GM15510 (cell line): ENCODE measurements around the gene PHYHD1.

Experiments used
- POLR2A ChIP-seq: IDR thresholded peaks from 3 replicates; pipeline ENCODE4 v1.6.1; 2011; ENCODE audit warnings: borderline replicate concordance; ENCODE audit not compliant: insufficient read length; ENCODE audit errors: extremely low read depth

Gene PHYHD1

DNA sequence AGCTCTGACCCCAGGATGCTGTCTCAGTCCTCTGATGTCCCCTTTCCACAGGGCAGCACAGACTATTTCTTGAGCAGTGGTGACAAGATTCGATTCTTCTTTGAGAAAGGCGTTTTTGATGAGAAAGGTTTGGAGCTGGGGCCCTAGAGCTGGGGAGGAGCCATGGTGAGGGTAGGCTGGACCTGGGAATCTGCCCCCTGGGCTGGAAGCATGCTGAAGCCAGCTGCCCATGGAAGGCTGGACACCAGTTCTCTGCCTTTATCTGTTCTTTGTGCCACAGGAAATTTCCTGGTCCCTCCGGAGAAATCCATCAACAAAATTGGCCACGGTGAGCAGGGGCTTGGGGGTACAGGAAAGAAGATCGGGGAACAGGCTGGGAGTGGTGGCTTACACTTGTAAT, 12.9 kb downstream of the PHYHD1 start:
- no peak for TF ChIP-seq POLR2A

DNA sequence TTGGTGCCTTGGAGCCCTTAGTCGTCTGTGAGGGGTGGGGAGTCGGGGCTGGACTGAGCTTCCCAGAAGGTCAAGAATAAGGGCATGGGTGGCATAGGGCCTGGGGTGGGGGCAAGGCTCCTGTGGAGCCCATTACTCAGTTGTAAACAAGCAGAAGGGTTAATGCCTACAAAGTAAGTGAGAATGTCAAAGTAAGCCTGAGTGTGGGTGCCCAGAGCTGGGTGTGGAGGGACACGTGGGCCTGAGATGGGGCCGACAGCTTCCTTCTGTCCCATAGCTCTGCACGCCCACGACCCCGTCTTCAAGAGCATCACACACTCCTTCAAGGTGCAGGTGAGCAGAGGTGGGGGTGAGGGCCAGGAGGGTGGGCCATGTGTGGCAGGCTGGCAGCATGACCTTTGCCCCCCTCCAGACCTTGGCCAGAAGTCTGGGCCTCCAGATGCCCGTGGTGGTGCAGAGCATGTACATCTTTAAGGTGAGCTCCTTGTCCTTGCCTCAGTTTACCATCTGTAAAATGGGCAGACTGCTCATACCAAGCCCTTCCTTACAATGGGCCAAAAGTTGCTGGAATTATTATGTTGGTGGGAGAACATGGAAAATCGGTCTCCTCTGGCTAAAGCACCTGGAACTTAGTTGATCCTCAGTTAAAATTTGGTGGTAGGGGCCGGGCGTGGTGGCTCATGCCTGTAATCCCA, 15.5 kb downstream of the PHYHD1 start:
- no peak for TF ChIP-seq POLR2A

DNA sequence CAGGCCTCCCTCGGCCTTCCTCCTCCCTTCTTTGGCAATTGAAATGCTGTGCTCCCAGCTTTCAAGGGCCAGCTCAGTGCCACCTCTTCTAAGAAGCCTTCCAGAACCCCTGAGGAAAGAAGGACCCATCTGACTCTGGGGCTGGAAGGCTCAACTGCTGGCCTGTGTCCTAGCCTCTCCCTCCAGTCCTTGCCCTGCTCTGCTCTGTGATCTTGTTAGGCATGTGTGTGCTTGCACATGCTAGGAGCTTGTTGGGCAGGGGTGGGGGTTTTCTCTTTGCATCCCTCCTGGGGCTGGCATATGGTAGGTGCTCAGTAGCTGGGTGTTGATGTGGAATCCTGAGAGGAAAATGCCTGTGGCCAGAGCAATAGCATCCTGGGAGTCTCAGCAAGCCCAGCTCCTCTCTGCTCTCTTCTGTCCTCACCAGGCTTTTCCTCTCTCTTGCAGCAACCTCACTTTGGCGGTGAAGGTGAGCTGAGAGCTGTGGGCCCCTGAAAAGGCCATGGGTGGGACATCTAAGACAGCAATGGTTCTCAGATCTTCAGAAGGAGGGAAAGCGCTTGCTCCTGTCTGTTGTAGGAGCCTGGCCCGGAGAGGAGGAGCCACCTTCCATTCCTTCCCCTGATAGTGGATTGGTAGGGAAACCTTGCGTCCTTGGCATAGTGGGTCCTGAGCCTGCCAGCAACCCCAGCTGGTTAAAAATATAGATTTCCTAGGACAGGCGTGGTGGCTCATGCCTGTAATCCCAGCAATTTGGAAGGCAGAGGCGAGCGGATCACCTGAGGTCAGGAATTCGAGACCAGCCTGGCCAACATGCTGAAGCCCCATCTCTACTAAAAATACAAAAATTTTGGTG, 16.8 kb downstream of the PHYHD1 start:
- no peak for TF ChIP-seq POLR2A

DNA sequence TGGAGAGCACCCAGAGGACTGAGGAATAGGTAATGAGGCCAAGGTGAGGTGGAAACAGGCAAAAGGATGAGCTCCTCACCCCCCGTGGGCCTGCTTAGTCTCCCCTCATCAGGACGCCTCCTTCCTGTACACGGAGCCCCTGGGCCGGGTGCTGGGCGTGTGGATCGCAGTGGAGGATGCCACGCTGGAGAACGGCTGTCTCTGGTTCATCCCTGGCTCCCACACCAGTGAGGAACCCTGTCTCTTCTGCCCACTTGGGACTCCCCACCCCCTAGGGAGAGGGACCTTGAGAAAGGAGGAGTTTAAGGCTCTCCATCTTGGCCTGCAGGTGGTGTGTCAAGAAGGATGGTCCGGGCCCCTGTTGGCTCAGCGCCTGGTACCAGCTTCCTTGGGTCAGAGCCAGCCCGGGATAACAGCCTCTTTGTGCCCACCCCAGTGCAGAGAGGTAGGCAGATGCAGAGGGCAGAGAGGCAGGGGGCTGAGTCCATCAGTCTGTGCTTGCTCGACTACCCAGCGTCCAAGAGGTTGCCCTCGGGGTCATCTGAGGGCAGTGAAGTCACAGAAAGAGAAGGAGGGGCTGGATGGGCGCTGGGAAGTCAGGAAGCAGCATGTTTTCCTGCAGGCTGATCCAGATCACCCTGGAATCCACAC, 19.6 kb downstream of the PHYHD1 start:
- TF ChIP-seq POLR2A, result no peak

DNA sequence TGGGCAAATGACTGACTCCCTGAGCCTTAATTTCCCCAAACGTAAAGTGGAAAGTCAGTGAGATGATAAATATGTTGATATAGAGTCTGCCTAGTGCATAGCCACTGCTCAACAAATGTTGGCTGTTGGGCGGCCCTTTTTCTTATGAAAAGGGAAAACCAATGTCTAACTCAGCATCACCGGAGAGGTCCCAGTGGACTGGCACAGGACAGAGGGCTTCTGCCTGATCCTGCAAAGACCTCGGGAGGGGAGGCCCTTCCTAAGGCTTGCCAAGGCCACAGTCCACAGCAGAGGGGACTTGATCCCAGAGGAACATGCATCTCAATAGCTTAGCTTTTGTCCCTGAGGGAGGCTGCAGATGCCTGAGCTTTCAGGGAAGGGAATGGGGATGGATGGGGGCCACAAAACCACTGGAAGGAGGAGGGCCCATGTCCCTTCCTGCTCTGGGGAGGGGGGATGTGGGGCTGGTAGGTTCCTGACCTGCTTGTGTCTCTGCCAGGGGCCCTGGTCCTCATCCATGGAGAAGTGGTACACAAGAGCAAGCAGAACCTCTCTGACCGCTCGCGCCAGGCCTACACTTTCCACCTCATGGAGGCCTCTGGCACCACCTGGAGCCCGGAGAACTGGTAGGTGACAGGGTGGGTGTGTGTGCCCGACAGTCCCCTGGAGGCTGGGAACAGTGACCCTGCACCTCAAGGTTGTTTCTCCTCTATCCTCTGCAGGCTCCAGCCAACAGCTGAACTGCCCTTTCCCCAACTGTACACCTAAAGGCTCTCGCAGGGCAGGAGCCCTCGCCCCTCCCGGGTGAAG, 20.4 kb downstream of the PHYHD1 start:
- no peak for TF ChIP-seq POLR2A

DNA sequence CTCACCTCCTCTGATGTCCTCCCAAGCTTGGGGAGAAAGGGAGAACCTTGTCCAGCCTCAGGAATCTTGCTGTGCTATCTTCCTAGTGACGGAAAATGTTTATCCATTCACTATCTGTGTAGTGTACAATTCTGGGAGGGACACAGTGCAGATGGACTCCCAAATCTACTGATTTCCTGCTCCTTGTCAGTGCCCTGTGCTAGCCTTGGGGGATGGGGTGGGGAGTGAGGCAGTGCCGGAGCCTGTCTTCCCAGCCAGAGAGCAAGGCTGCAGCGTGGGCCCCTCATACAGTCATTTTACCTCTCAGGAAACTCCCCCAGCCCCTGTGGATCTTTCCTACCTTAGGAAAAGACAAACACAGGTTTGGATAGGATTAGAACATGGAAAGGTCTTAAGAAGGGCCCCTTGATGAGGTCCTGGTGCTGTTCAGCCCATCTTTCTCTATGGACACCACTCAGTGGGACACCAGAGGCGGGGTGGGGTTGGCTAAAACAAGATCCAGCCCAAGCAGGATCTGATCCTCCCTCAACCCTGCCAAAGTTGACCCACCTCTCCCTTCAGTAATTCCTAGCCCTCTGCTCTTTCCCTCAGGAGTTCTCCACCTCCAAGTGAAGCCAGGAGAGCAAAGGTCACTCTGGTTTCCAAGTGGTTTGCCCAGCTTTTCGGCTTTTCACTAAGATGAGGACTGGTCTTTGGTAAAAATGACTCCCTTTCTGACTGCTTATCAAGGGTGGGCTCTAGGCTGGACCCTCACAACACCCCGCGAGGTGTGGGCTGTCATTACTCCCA, 23.2 kb downstream of the PHYHD1 start:
- TF ChIP-seq POLR2A, result no peak

GRCh38 chr9:128945798-128946501, 25.2 kb downstream of the PHYHD1 start:
- TF ChIP-seq POLR2A, result no peak

DNA sequence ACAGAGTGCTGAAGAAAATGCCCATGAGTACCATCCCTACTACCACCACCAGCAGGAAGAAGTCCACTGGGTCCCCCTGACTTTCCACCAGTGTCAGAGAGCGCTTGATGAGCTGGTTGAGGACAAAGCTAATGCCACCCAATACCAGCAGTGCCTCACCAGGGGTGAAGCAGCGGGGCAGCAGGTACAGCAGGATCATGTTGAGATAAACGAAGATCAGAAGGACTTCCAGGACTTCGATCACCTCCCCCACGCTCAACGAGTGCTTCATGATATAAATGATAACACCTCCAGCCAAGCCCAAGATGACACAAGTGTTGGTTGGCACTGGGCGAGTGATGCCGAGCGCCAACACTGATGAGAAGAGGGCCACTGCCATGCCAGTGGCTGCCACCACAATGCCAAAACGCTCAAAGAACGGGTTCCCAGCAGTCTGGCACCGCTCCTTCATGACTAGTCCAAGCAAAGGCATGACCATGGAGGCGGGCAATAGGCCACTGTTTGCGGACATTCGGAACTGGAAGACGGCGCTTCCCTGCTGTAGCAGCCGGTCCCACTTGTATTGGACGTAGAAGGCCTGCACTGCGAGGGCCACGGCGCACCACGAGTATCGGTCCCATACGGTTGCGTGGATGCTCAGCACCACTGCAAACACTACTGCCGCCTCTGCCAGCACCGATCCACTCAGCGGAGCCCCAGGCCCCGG, 25.9 kb downstream of the PHYHD1 start:
- no peak for TF ChIP-seq POLR2A

DNA sequence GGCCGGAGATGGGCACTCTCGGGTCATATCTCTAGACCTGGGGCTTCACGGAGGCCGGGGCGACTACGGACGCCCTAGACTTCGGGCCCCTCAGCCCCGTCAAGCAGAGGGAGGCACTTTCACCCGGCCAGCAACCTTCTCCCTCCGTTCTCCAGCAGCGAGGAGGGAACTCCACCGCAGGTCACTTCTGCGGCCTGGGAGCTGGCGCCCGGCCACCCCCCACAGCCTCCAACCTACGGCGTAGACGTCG, 26.4 kb downstream of the PHYHD1 start:
- TF ChIP-seq POLR2A, result no peak

- peak; percentile 98 for TF ChIP-seq POLR2A
These were observed 26.9 kb downstream of the PHYHD1 start, which contains the start of the genes DOLK and NUP188 for GRCh38 chr9:128947527-128948301. Gene DOLK (minus strand): TSS chr9:128947603. CDS start chr9:128947303, 300 bp downstream. Gene NUP188 (plus strand): TSS chr9:128947699. CDS start chr9:128947720, 21 bp downstream.

DNA sequence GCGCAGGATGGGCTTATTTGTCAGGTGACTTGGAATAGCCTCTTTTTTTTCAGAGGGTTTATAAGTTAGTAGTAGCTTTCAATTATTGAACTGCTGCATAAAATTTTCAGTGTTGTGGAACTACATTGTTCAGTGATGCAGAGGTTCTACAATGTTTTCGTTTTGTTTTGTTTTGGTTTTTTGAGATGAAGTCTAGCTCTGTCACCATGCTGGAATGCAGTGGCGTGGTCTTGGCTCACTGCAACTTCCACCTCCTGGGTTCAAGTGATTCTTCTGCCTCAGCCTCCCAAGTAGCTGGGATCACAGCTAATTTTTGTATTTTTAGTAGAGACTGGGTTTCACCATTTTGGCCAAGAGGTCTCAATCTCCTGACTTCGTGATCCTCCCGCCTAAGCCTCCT, 48.7 kb downstream of the PHYHD1 start:
- no peak for TF ChIP-seq POLR2A

GRCh38 chr9:128972956-128973355, 52.2 kb downstream of the PHYHD1 start:
- TF ChIP-seq POLR2A, result no peak
